T-helper 17 cell (primary cell): ENCODE measurements around the gene ZC3HAV1. TPM values are rescaled to one million over a fixed set of nuclear protein-coding genes. Genes with fewer than 3 reads are reported as not detected.

ENCODE experiments used
- ATAC-seq: fragments of 150-1000 bp; cut with Tn5 transposase; 2 replicates; pipeline ENCODE4 v1.10.0; 2021; ENCODE audit warnings: mild to moderate bottlenecking, moderate library complexity
- DNase-seq, 3 donors: peaks; one replicate each; pipeline versions ENCODE4 v3.0.0 to v3.0.0-alpha.2; 2020 to 2021
- H3K9me3 ChIP-seq: one replicate; pipeline ENCODE4 v1.7.0; 2013; ENCODE audit warnings: low read length, mild to moderate bottlenecking; ENCODE audit not compliant: control insufficient read depth, poor library complexity, severe bottlenecking
- H3K27ac Mint-ChIP-seq: one replicate; pipeline ENCODE4 v1.8.0; 2022; ENCODE audit warnings: mild to moderate bottlenecking, moderate library complexity, mixed read lengths
- H3K27me3 Mint-ChIP-seq: one replicate; pipeline ENCODE4 v1.8.0; 2022; ENCODE audit warnings: mixed read lengths
- H3K36me3 Mint-ChIP-seq: one replicate; pipeline ENCODE4 v1.8.0; 2022; ENCODE audit warnings: low read depth, mixed read lengths
- H3K4me1 Mint-ChIP-seq: one replicate; pipeline ENCODE4 v1.8.0; 2022; ENCODE audit warnings: mild to moderate bottlenecking, mixed read lengths
- H3K4me3 Mint-ChIP-seq: one replicate; pipeline ENCODE4 v1.8.0; 2022; ENCODE audit warnings: mild to moderate bottlenecking, moderate library complexity, mixed read lengths
- total RNA-seq, 4 donors: library from RNA in 2 of 4; stranded (reverse) in 2 of 4; gene quantifications; one replicate each; pipeline ENCODE4 v1.2.3 and lab custom pipeline; 2022 to 2026

The ZC3HAV1 gene
- total RNA-seq, 2 donors from 2014 or later, result 154 to 177 TPM

DNA sequence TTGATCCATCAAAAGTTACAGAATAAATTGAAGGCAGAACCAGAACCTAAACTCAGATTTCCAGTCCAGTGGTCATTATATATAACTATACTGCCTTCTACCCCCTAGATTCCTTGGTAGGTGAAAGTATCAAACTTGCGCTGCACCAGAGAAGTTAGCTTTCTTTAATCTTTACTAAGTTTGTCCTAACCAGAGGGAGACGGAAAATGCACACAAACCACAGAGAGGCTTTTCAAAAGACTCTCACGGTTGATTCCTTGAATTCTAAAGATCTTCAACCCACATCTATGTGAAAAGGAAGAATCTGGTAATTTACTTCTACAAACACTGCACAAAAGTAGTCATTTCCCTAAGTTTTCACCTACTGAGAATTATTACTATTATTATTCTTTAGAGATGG is 110.1 kb downstream of the ZC3HAV1 start:
- H3K4me3 Mint-ChIP-seq, result no peak overlapping the region

More for the DNA sequence above, 110.1 kb downstream of the ZC3HAV1 start:
- H3K27ac Mint-ChIP-seq, result no peak overlapping the region
- DNase-seq (no peak), ATAC-seq (no peak)
- H3K27me3 Mint-ChIP-seq, result peaks cover 40% of the 10 kb centered on the region
- H3K9me3 ChIP-seq, result no peaks in the 10 kb centered on the region
- no peaks in the 10 kb centered on the region for H3K36me3 Mint-ChIP-seq
- peaks cover 2% of the 10 kb centered on the region for H3K4me1 Mint-ChIP-seq

Other genes with a start within 250 kb of the ZC3HAV1 start
- under 1 TPM in 1 of 2 donors, not detected in 1; 0.21 TPM for gene KIAA1549, start 128.3 kb downstream of the ZC3HAV1 start, total RNA-seq
- gene ZC3HAV1L, start 73.7 kb downstream of the ZC3HAV1 start, total RNA-seq, result 1 to 10 TPM; 2.2 to 6.9 TPM
- gene UBN2, start 121.5 kb upstream of the ZC3HAV1 start, total RNA-seq, result 10 to 100 TPM; 15.4 to 17.8 TPM
- 1 to 10 TPM; 3.6 to 6.3 TPM for gene FMC1, start 231.6 kb upstream of the ZC3HAV1 start, total RNA-seq